ENCODE data around the gene LAGE3. TPM values are rescaled to one million over a fixed set of nuclear protein-coding genes. Genes with fewer than 3 reads are reported as not detected.

LAGE3 gene
- total and polyA plus RNA-seq, 2 experiments from 2014 or later = 42.9 to 49.2 TPM

GRCh38 chrX:154476821-154477220 lies 2.3 kb downstream of the LAGE3 start:
- Histone ChIP-seq H3F3A (ENCODE audit: insufficient read depth) (peaks cover 13% of the 10 kb centered on the region; the same call in 1 of the 2 replicates), H3K27ac (0 out of 2 replicates have a peak overlapping the region, but pooled peaks have one; percentile 70), H3K36me3 (ENCODE audit: low read depth) (no peaks in the 10 kb centered on the region), H2AFZ (no peak overlapping the region), H3K4me1 (ENCODE audit: insufficient read depth) (no peaks in the 10 kb centered on the region), H3K9ac (no peak overlapping the region; the same call in 1 of the 2 replicates), H3K4me2 (ENCODE audit: unreplicated experiment) (no peak overlapping the region), H3K79me2 (ENCODE audit: insufficient read depth) (no peaks in the 10 kb centered on the region), H3K4me3 (no peak overlapping the region), H3K9me3 (ENCODE audit: low read depth) (no peaks in the 10 kb centered on the region), H3K27me3 (replicated peaks; ENCODE audit: insufficient read depth) (no peaks in the 10 kb centered on the region), H3K9me2 (ENCODE audit: insufficient read depth) (no peaks in the 10 kb centered on the region), H4K20me1 (ENCODE audit: insufficient read depth) (no peaks in the 10 kb centered on the region)
- in situ Hi-C loops (cut with MboI) = no loop called here
- DNase-seq = peak; percentile 13
- 64 to 76% methylated on average over 8 of the region's 8 CpGs for WGBS, 2 experiments (ENCODE audit: low coverage in 1 of 2, low lambda C conversion rate in 2 of 2, missing lambda C conversion rate in 2 of 2)
- TF ChIP-seq EZH2 (IDR thresholded peaks at IDR 0.05; ENCODE audit: insufficient read depth, poor library complexity, severe bottlenecking) (no peak), EZH2phosphoT487 (IDR thresholded peaks at IDR 0.05; ENCODE audit: insufficient read depth, low read depth) (no peak)

GRCh38 chrX:154473683-154474082 lies 5.4 kb downstream of the LAGE3 start:
- no peaks in the 10 kb centered on the region for H3K27me3 ChIP-seq (replicated peaks; ENCODE audit: insufficient read depth)
- H3K27ac ChIP-seq = no peak overlapping the region
- H3K36me3 ChIP-seq (ENCODE audit: low read depth) = no peaks in the 10 kb centered on the region
- H2AFZ ChIP-seq = no peak overlapping the region
- H4K20me1 ChIP-seq (ENCODE audit: insufficient read depth) = no peaks in the 10 kb centered on the region
- in situ Hi-C loops (cut with MboI) = no loop called here
- no peaks in the 10 kb centered on the region for H3K9me2 ChIP-seq (ENCODE audit: insufficient read depth)
- H3F3A ChIP-seq (ENCODE audit: insufficient read depth) = peaks cover 13% of the 10 kb centered on the region; the same call in 1 of the 2 replicates
- no peaks in the 10 kb centered on the region for H3K4me1 ChIP-seq (ENCODE audit: insufficient read depth)
- DNase-seq = no peak
- no peak for TF ChIP-seq EZH2phosphoT487 (IDR thresholded peaks at IDR 0.05; ENCODE audit: insufficient read depth, low read depth)
- no peak for TF ChIP-seq EZH2 (IDR thresholded peaks at IDR 0.05; ENCODE audit: insufficient read depth, poor library complexity, severe bottlenecking)
- H3K4me2 ChIP-seq (ENCODE audit: unreplicated experiment) = no peak overlapping the region
- H3K9ac ChIP-seq = no peak overlapping the region
- WGBS, 2 experiments (ENCODE audit: low coverage in 1 of 2, low lambda C conversion rate in 2 of 2, missing lambda C conversion rate in 2 of 2) = 77 to 89% methylated on average over 6 to 7 of the region's 7 CpGs
- H3K4me3 ChIP-seq = no peak overlapping the region
- H3K79me2 ChIP-seq (ENCODE audit: insufficient read depth) = no peaks in the 10 kb centered on the region
- no peaks in the 10 kb centered on the region for H3K9me3 ChIP-seq (ENCODE audit: low read depth)

- Histone ChIP-seq H3K79me2 (ENCODE audit: insufficient read depth) (no peaks in the 10 kb centered on the region), H3K27ac (no peak overlapping the region), H3K4me1 (ENCODE audit: insufficient read depth) (no peaks in the 10 kb centered on the region), H4K20me1 (ENCODE audit: insufficient read depth) (no peaks in the 10 kb centered on the region), H3K4me3 (no peak overlapping the region), H3K36me3 (ENCODE audit: low read depth) (no peaks in the 10 kb centered on the region), H2AFZ (no peak overlapping the region), H3K27me3 (replicated peaks; ENCODE audit: insufficient read depth) (no peaks in the 10 kb centered on the region), H3K9me2 (ENCODE audit: insufficient read depth) (no peaks in the 10 kb centered on the region), H3K9me3 (ENCODE audit: low read depth) (no peaks in the 10 kb centered on the region), H3K9ac (no peak overlapping the region), H3F3A (ENCODE audit: insufficient read depth) (peaks cover 13% of the 10 kb centered on the region; the same call in 1 of the 2 replicates), H3K4me2 (ENCODE audit: unreplicated experiment) (no peak overlapping the region)
- TF ChIP-seq EZH2 (IDR thresholded peaks at IDR 0.05; ENCODE audit: insufficient read depth, poor library complexity, severe bottlenecking) = no peak
- TF ChIP-seq EZH2phosphoT487 (IDR thresholded peaks at IDR 0.05; ENCODE audit: insufficient read depth, low read depth) = no peak
- WGBS, 2 experiments (ENCODE audit: low coverage in 1 of 2, low lambda C conversion rate in 2 of 2, missing lambda C conversion rate in 2 of 2) = 89% methylated on average over 22 to 23 of the region's 28 CpGs
- DNase-seq = no peak
- in situ Hi-C loops (cut with MboI) = no loop called here
Observed at GRCh38 chrX:154472685-154473632, 6.1 kb downstream of the LAGE3 start.

- Histone ChIP-seq H2AFZ (no peak overlapping the region), H3K9me3 (ENCODE audit: low read depth) (no peaks in the 10 kb centered on the region), H3K4me2 (ENCODE audit: unreplicated experiment) (no peak overlapping the region), H3K4me1 (ENCODE audit: insufficient read depth) (no peaks in the 10 kb centered on the region), H3F3A (ENCODE audit: insufficient read depth) (peaks cover 5% of the 10 kb centered on the region; the same call in 1 of the 2 replicates), H3K4me3 (no peak overlapping the region), H3K36me3 (ENCODE audit: low read depth) (no peaks in the 10 kb centered on the region), H3K27me3 (replicated peaks; ENCODE audit: insufficient read depth) (no peaks in the 10 kb centered on the region), H3K9ac (no peak overlapping the region), H3K27ac (no peak overlapping the region), H3K9me2 (ENCODE audit: insufficient read depth) (no peaks in the 10 kb centered on the region), H3K79me2 (ENCODE audit: insufficient read depth) (no peaks in the 10 kb centered on the region), H4K20me1 (ENCODE audit: insufficient read depth) (no peaks in the 10 kb centered on the region)
- in situ Hi-C loops (cut with MboI) = no loop called here
- no peak for TF ChIP-seq EZH2phosphoT487 (IDR thresholded peaks at IDR 0.05; ENCODE audit: insufficient read depth, low read depth)
- no peak for TF ChIP-seq EZH2 (IDR thresholded peaks at IDR 0.05; ENCODE audit: insufficient read depth, poor library complexity, severe bottlenecking)
- no peak for DNase-seq
- 83 to 100% methylated on average over 6 to 19 of the region's 23 CpGs for WGBS, 2 experiments (ENCODE audit: low coverage in 1 of 2, low lambda C conversion rate in 2 of 2, missing lambda C conversion rate in 2 of 2)
Observed at GRCh38 chrX:154471839-154472684, 7.0 kb downstream of the LAGE3 start.

All from GM23248 (cell line).